Heart left ventricle (tissue), 16 donors: ENCODE results near the gene EXTL1. TPM values are rescaled to one million over a fixed set of nuclear protein-coding genes. Genes with fewer than 3 reads are reported as not detected.
A peak's percentile ranks its signal among the peaks of the same experiment; 100 is the strongest.

Source experiments
- ATAC-seq, 4 donors: fragments of 200-7000 bp; cut with Tn5 transposase; one replicate each; pipeline ENCODE4 v1.9.1; 2020 to 2022; ENCODE audit warnings: moderate library complexity in 4 of 4, mild to moderate bottlenecking in 3 of 4, moderate number of reproducible peaks in 1 of 4
- DNase-seq, 5 donors: peaks; one replicate each; pipeline ENCODE4 v3.0.0-alpha.2; 2020
- H3K27ac ChIP-seq, 12 donors: fragments of 200-600 bp; sonication (generic) in 4 of 12; one replicate each; pipeline versions ENCODE4 v1.5.0 to v1.8.0; 2016 to 2022; ENCODE audit warnings: mild to moderate bottlenecking in 2 of 12
- H3K27me3 ChIP-seq, 9 donors: fragments of 200-600 bp; sonication (generic) in 2 of 9; one replicate each; pipeline versions ENCODE4 v1.5.1 to v1.8.0; 2016 to 2022; ENCODE audit warnings: mild to moderate bottlenecking in 3 of 9
- H3K36me3 ChIP-seq, 9 donors: fragments of 200-600 bp; sonication (generic) in 2 of 9; one replicate each; pipeline versions ENCODE4 v1.5.0 to v1.8.0; 2018 to 2022; ENCODE audit warnings: mild to moderate bottlenecking in 2 of 9
- H3K4me1 ChIP-seq, 12 donors: fragments of 200-600 bp; sonication (generic) in 4 of 12; one replicate each; pipeline versions ENCODE4 v1.5.0 to v1.8.0; 2016 to 2022; ENCODE audit warnings: mild to moderate bottlenecking in 3 of 12
- H3K4me3 ChIP-seq, 12 donors: fragments of 200-600 bp; sonication (generic) in 4 of 12; one replicate each; pipeline versions ENCODE4 v1.5.0 to v1.8.0; 2017 to 2022; ENCODE audit warnings: mild to moderate bottlenecking in 9 of 12, moderate library complexity in 4 of 12
- H3K9me3 ChIP-seq, 12 donors: fragments of 200-600 bp; sonication (generic) in 4 of 12; one replicate each; pipeline versions ENCODE4 v1.5.0 to v1.8.0; 2016 to 2022; ENCODE audit warnings: mild to moderate bottlenecking in 1 of 12
- POLR2A ChIP-seq, 2 donors: fragments of 450-650 bp; IDR thresholded peaks; one replicate each; pipeline ENCODE4 v1.6.1; 2017; ENCODE audit warnings: antibody characterized with exemption in 2 of 2, mild to moderate bottlenecking in 2 of 2, moderate library complexity in 2 of 2
- WGBS, 4 donors: extraction: QIAGEN DNeasy Blood & Tissue Kit in 2 of 4; methylation state at CpG; one replicate each; pipeline versions ENCODE4 v1.1.5 to v1.1.7; 2013 to 2018; 5-methylcytosine and 5-hydroxymethylcytosine counted together
- intact Hi-C, 10 donors: fragments of 100-400 bp; cut with DNase I; formaldehyde crosslinking; loops; one replicate each; pipeline versions ENCODE4 v1.11.1 to v1.14.2; 2022
- polyA plus RNA-seq, 2 donors: library from polyadenylated mRNA; stranded (reverse); fragments of 200-250 nt; gene quantifications; one replicate each; pipeline ENCODE4 v1.2.3, GENCODE V29; 2013
- total RNA-seq, 9 donors: library from RNA; depleted of rRNA in 2 of 9; stranded (reverse); fragments of >200 nt in 2 of 9; fragmentation: NEBNext Ultra II Directional in 3 of 9; extraction: Animal tissue kit (Norgen Biotek cat#: 25700) in 3 of 9; gene quantifications; one replicate each; pipeline versions ENCODE4 v1.1.0 to v1.2.4, GENCODE V29; 2016 to 2023
- TF ChIP-seq, protein P1 (sequence below), 12 donors: fragments of 200-600 bp; sonication (generic) in 4 of 12; IDR thresholded peaks; one replicate each; pipeline versions ENCODE4 v1.5.0 to v1.8.0; 2018 to 2022; ENCODE audit warnings: antibody characterized with exemption in 12 of 12, mild to moderate bottlenecking in 5 of 12
- donor health status: ischemic (EF 13 %, LVEDD 7.1; RV severe dilation, severe dysfunction).
- donor health status: healthy with polysubstance abuse.
- donor health status: DM: no; HTN: yes; CAD: no.
- donor health status: DM: no; HTN: no; CAD: no.
- donor health status: ischemic (EF 25% LVEDD 6.9; RV normal size, moderate dysfunction).
- donor health status: ischemic (EF 25% LVEDD 5.7; RV mildly dilated, moderate dysfunction).
- donor health status: healthy.
- donor health status: DM: yes; HTN: yes; CAD: no.
- donor health status: ischemic (EF 35%, LVEDD 5.7; RV mildly dilated, moderate dysfunction).
- donor health status: nonischemic (EF 11% LVEDD 7.7; RV severe dilation, severe dysfunction).
- donor health status: DM: yes; HTN: yes; CAD: no.
- donor health status: PGD.
- donor health status: ischemic (EF 29% LVEDD 5.4; RV normal size, mild dysfunction).
- donor health status: nonischemic (EF 23%, LVEDD 6.1; RV moderate dilation, normal function).

Gene EXTL1
- total and polyA plus RNA-seq, 11 donors, result 1.2 to 17.5 (median 4.1) TPM

DNA sequence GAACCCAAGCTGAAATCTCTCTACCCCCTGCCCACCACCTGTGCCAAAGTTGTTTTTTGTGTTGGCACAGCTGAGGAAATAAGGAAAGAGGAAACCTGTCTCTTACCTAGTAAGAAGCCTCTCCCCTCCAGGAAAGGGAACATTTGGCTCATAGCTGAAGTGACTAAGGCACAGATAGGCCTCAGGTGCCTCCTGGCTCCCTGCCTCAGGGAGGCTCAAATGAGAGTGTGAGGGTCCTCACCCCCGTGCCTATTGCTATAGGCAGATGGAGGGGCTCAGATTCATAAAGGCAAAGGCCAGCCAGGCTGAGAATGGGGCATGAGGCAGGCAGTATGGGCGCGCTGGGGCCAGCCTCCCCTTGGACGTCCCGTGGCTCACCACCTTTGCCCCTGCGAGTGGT lies 16.9 kb downstream of the EXTL1 start:
- H3K36me3 ChIP-seq, result no peaks in the 10 kb centered on the region
- peaks cover 0 to 42% (median 13%) of the 10 kb centered on the region in 12 donors for H3K4me1 ChIP-seq
- H3K9me3 ChIP-seq, result no peaks in the 10 kb centered on the region
- peak overlapping the region in 10 of 12 donors; percentile 49 to 97 (median 94) for H3K27ac ChIP-seq
- ATAC-seq (no peak), DNase-seq (no peak)
- intact Hi-C loops, result loop anchor here (2.0 to 10.0 kb wide), 13 partner anchors 44 to 276 kb away; partner anchors contain the start of genes CEP85 (in 4 of the 10), CD52 (in 1 of the 10), FAM110D (in 1 of the 10) and SH3BGRL3 (in 1 of the 10)
- WGBS, 4 donors, result 88 to 97% (median 93%) methylated on average over 3 to 6 of the region's 6 CpGs
- no peak for TF ChIP-seq POLR2A (IDR thresholded peaks at IDR 0.05)
- TF ChIP-seq, protein P1, sequence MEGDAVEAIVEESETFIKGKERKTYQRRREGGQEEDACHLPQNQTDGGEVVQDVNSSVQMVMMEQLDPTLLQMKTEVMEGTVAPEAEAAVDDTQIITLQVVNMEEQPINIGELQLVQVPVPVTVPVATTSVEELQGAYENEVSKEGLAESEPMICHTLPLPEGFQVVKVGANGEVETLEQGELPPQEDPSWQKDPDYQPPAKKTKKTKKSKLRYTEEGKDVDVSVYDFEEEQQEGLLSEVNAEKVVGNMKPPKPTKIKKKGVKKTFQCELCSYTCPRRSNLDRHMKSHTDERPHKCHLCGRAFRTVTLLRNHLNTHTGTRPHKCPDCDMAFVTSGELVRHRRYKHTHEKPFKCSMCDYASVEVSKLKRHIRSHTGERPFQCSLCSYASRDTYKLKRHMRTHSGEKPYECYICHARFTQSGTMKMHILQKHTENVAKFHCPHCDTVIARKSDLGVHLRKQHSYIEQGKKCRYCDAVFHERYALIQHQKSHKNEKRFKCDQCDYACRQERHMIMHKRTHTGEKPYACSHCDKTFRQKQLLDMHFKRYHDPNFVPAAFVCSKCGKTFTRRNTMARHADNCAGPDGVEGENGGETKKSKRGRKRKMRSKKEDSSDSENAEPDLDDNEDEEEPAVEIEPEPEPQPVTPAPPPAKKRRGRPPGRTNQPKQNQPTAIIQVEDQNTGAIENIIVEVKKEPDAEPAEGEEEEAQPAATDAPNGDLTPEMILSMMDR (IDR thresholded peaks at IDR 0.05), result no peak
- no peak overlapping the region for H3K4me3 ChIP-seq
- peaks cover 0 to 15% (median 0%) of the 10 kb centered on the region in 9 donors for H3K27me3 ChIP-seq

DNA sequence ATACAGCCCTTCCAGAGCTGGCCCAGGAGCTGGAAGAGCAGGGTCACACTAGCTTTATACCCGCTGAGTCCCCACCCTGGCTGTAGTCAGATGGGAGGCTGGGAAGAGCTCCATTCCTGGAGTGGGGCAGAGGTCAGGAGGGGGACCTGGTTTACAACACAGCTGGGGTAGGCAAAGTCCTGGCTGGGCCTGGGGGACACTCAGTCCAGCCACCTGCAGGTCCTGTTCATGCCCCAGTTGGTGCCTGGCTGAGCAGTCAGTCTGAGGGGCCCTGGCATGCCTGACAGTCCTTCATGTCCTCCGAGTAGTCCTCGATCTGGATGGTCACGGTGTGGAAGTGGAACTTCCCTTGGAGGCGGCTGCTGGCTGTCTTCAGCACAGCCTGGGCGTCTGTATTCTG lies 17.3 kb downstream of the EXTL1 start:
- DNase-seq (no peak), ATAC-seq (no peak)
- Histone ChIP-seq H3K36me3 (no peaks in the 10 kb centered on the region), H3K4me1 (peaks cover 0 to 46% (median 13%) of the 10 kb centered on the region in 12 donors), H3K9me3 (no peaks in the 10 kb centered on the region), H3K27ac (peak overlapping the region in 9 of 12 donors; percentile 49 to 97 (median 95)), H3K4me3 (no peak overlapping the region), H3K27me3 (peaks cover 0 to 20% (median 2%) of the 10 kb centered on the region in 9 donors)
- TF ChIP-seq, protein P1 (IDR thresholded peaks at IDR 0.05), result no peak
- TF ChIP-seq POLR2A (IDR thresholded peaks at IDR 0.05), result no peak
- intact Hi-C loops, result loop anchor here (2.0 to 10.0 kb wide), 13 partner anchors 43 to 276 kb away; partner anchors contain the start of genes CEP85 (in 4 of the 10), CD52 (in 1 of the 10), FAM110D (in 1 of the 10) and SH3BGRL3 (in 1 of the 10)
- WGBS, 4 donors, result 44 to 69% (median 56%) methylated on average over 3 to 6 of the region's 6 CpGs

DNA sequence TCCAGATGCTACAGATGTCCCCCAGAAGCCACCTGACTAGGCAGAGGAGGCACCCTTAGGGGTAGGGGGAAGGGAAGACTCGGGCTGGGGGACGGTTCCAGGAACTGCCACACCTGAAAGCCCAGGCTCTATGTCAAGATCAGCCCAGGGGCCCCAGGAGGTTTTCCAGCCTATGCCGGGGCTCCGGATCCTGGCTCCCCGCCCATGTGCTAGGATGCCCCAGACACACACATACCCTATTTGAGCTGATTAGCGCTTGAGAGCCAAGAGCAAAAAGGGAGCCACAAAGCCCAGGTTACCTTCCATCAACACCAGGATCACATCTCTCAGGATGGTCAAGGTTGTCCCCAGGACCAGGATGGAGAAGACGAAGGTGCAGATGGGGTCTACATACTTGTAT lies 19.8 kb downstream of the EXTL1 start:
- 62 to 76% (median 66%) methylated on average over 5 to 7 of the region's 7 CpGs for WGBS, 4 donors
- peaks cover 0 to 58% (median 14%) of the 10 kb centered on the region in 12 donors for H3K4me1 ChIP-seq
- no peak overlapping the region for H3K4me3 ChIP-seq
- DNase-seq (no peak), ATAC-seq (no peak)
- intact Hi-C loops, result no loop called here
- TF ChIP-seq POLR2A (IDR thresholded peaks at IDR 0.05), result no peak
- H3K27me3 ChIP-seq, result peaks cover 7 to 39% (median 17%) of the 10 kb centered on the region in 9 donors
- no peak overlapping the region for H3K27ac ChIP-seq
- no peaks in the 10 kb centered on the region for H3K9me3 ChIP-seq
- H3K36me3 ChIP-seq, result no peaks in the 10 kb centered on the region

DNA sequence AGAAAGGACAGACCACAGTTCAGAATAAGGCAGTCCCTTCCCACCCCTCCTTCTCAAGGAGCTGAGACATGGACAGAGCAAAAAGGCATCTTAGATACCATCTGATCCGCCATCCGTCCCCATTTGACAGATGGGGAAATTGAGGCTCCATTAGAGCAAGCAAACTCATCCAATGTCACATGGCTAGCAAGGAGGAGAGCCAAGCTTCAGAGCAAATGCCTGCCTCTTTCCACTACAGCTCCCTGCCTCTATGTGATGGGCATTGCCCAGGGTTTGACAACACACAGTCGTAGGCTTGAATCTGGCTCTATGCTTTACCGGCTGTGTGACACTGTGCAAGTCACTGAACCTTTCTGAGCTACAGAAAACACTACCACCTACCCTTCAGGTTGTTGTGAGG lies 20.4 kb downstream of the EXTL1 start:
- H3K4me1 ChIP-seq, result peaks cover 0 to 56% (median 14%) of the 10 kb centered on the region in 12 donors
- intact Hi-C loops, result no loop called here
- DNase-seq, result no peak
- 61 to 70% (median 68%) methylated on average over 3 to 4 of the region's 4 CpGs for WGBS, 4 donors
- H3K4me3 ChIP-seq, result no peak overlapping the region
- peak overlapping the region in 1 of 12 donors; percentile 30 for H3K27ac ChIP-seq
- no peaks in the 10 kb centered on the region for H3K36me3 ChIP-seq
- peaks cover 7 to 45% (median 20%) of the 10 kb centered on the region in 9 donors for H3K27me3 ChIP-seq
- TF ChIP-seq POLR2A (IDR thresholded peaks at IDR 0.05), result no peak
- TF ChIP-seq, protein P1 (IDR thresholded peaks at IDR 0.05), result no peak
- no peak for ATAC-seq
- no peaks in the 10 kb centered on the region for H3K9me3 ChIP-seq
